Measurements from ENCODE around the gene GPR62.

DNA sequence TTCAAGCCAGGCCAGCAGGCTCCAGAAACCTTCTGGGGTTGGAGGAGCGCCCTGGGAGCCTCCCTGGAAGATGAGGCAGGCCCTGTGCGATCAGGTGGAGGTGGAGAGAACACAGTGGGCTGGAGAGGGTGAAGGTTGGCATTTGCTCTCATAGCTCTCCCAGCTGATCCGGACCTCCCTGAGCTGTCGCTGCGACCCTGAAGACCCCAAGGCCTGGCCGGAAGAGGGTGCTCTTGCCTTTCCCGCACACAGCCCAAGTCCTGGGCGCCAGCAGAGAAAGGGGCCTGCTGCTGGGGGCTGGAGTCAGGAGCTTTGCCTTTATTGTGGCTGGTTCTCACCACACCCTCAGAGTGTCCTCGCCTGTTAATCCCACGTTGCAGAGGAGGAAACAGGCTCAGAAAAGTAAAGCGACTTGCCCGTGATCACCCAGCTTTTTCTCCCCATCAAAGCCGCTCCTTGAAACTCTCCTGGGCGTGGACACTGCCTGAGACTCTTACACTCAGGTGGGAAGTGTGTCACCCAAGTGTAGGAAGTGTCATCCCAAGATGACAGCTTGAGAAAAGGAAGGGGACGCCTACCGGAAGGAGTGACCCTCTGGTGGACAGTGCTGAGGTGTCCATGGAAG lies 49.1 kb downstream of the GPR62 start:
- TF ChIP-seq, protein P1, sequence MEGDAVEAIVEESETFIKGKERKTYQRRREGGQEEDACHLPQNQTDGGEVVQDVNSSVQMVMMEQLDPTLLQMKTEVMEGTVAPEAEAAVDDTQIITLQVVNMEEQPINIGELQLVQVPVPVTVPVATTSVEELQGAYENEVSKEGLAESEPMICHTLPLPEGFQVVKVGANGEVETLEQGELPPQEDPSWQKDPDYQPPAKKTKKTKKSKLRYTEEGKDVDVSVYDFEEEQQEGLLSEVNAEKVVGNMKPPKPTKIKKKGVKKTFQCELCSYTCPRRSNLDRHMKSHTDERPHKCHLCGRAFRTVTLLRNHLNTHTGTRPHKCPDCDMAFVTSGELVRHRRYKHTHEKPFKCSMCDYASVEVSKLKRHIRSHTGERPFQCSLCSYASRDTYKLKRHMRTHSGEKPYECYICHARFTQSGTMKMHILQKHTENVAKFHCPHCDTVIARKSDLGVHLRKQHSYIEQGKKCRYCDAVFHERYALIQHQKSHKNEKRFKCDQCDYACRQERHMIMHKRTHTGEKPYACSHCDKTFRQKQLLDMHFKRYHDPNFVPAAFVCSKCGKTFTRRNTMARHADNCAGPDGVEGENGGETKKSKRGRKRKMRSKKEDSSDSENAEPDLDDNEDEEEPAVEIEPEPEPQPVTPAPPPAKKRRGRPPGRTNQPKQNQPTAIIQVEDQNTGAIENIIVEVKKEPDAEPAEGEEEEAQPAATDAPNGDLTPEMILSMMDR (IDR thresholded peaks at IDR 0.05): peak; percentile 74
- TF ChIP-seq TCF7L2 (IDR thresholded peaks at IDR 0.05; ENCODE audit: low read depth, low read length) (no peak), REST (IDR thresholded peaks at IDR 0.05; ENCODE audit: insufficient read depth in 1 of 2, low read depth in 2 of 2, low read length in 1 of 2) (no peak)

All from Panc1 (cell line).